ENCODE data around the gene RRP8.

The RRP8 gene

GRCh38 chr11:6596239-6596877 lies 7.1 kb downstream of the RRP8 start:
- Mint-ChIP-seq H3K36me3 (ENCODE audit: low read depth) (peaks cover 50% of the 10 kb centered on the region), H3K27me3 (ENCODE audit: low read depth) (no peaks in the 10 kb centered on the region)

GRCh38 chr11:6594142-6594768 lies 9.2 kb downstream of the RRP8 start:
- TF ChIP-seq, protein P1, sequence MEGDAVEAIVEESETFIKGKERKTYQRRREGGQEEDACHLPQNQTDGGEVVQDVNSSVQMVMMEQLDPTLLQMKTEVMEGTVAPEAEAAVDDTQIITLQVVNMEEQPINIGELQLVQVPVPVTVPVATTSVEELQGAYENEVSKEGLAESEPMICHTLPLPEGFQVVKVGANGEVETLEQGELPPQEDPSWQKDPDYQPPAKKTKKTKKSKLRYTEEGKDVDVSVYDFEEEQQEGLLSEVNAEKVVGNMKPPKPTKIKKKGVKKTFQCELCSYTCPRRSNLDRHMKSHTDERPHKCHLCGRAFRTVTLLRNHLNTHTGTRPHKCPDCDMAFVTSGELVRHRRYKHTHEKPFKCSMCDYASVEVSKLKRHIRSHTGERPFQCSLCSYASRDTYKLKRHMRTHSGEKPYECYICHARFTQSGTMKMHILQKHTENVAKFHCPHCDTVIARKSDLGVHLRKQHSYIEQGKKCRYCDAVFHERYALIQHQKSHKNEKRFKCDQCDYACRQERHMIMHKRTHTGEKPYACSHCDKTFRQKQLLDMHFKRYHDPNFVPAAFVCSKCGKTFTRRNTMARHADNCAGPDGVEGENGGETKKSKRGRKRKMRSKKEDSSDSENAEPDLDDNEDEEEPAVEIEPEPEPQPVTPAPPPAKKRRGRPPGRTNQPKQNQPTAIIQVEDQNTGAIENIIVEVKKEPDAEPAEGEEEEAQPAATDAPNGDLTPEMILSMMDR (IDR thresholded peaks at IDR 0.05; ENCODE audit: unreplicated experiment in 3 of 3) = no peak
- no peaks in the 10 kb centered on the region for H3K27me3 Mint-ChIP-seq (ENCODE audit: low read depth)
- no peaks in the 10 kb centered on the region for H3K9me3 Mint-ChIP-seq
- no peaks in the 10 kb centered on the region for H3K4me1 Mint-ChIP-seq
- no peak overlapping the region for H3K4me3 Mint-ChIP-seq
- H3K27ac Mint-ChIP-seq = no peak overlapping the region
- peaks cover 44% of the 10 kb centered on the region for H3K36me3 Mint-ChIP-seq (ENCODE audit: low read depth)

More at GRCh38 chr11:6596239-6596877, 7.1 kb downstream of the RRP8 start:
- Mint-ChIP-seq H3K9me3 (no peaks in the 10 kb centered on the region), H3K27ac (no peak overlapping the region), H3K4me3 (no peak overlapping the region), H3K4me1 (no peaks in the 10 kb centered on the region)
- TF ChIP-seq, protein P1 (IDR thresholded peaks at IDR 0.05; ENCODE audit: unreplicated experiment in 3 of 3) = no peak

- TF ChIP-seq, protein P1 (IDR thresholded peaks at IDR 0.05; ENCODE audit: unreplicated experiment in 3 of 3) = no peak
- Mint-ChIP-seq H3K27ac (no peak overlapping the region), H3K4me1 (no peaks in the 10 kb centered on the region), H3K9me3 (peaks cover 20% of the 10 kb centered on the region), H3K27me3 (ENCODE audit: low read depth) (no peaks in the 10 kb centered on the region), H3K36me3 (ENCODE audit: low read depth) (peaks cover 35% of the 10 kb centered on the region), H3K4me3 (no peak overlapping the region)
Observed at GRCh38 chr11:6588018-6588417, 15.4 kb downstream of the RRP8 start.

GRCh38 chr11:6587360-6587953 lies 16.0 kb downstream of the RRP8 start:
- Mint-ChIP-seq H3K27ac (no peak overlapping the region), H3K4me3 (no peak overlapping the region), H3K36me3 (ENCODE audit: low read depth) (peaks cover 40% of the 10 kb centered on the region), H3K9me3 (peaks cover 26% of the 10 kb centered on the region), H3K4me1 (no peaks in the 10 kb centered on the region), H3K27me3 (ENCODE audit: low read depth) (no peaks in the 10 kb centered on the region)
- TF ChIP-seq, protein P1 (IDR thresholded peaks at IDR 0.05; ENCODE audit: unreplicated experiment in 3 of 3) = no peak

DNA sequence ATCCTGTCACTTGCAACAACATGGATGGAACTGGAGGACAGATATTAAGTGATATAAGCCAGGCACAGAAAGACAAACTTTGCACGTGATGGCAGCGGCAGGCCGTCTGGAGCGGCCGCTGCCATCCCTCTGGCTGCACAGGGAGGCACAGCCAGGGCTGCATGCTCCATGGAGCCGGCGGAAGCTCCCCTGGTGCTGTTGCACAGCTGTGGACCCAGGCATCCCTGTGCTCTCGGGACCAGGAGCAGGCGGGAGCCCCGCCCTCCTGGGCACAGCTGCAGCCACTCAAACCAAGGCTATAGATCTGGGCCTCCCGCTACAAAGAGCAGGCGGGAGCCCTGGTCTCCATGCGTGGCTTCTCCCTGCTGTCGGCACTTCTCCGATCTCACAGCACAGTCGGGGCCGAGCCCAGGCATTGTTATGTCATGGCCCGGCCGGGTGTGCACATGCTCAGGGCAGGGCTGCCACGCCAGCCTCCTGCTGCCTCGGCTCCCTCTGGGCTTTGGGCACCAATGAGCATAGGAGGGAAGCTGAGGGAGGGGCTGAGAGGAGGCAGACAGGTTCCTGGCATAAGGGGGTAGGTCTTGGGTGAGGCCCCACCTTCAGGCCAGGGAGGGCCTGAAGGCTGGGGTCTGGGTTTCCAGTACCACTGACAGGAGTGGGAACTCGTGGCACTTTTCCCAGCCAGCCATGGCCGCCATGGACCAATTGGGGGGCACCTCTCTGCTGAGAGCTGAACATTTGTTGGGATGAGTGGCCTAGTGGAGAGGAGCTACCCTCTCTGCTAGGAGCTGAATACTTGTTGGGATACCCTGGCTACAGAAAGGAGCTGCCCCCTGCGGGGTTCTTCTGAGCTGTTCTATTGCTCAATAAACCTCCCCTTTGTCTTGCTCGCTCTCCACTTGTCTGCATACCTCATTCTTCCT lies 16.7 kb downstream of the RRP8 start:
- TF ChIP-seq, protein P1 (IDR thresholded peaks at IDR 0.05; ENCODE audit: unreplicated experiment in 3 of 3) = no peak
- H3K27me3 Mint-ChIP-seq (ENCODE audit: low read depth) = no peaks in the 10 kb centered on the region
- no peak overlapping the region for H3K4me3 Mint-ChIP-seq
- H3K36me3 Mint-ChIP-seq (ENCODE audit: low read depth) = peaks cover 43% of the 10 kb centered on the region
- H3K9me3 Mint-ChIP-seq = peaks cover 31% of the 10 kb centered on the region
- H3K27ac Mint-ChIP-seq = no peak overlapping the region
- H3K4me1 Mint-ChIP-seq = no peaks in the 10 kb centered on the region

Measured in nephron (organoid).